ENCODE results near the gene PIEZO2. TPM values are rescaled to one million over a fixed set of nuclear protein-coding genes. Genes with fewer than 3 reads are reported as not detected.

The PIEZO2 gene
- total and polyA plus RNA-seq, 8 donors = 0.38 to 11.1 (median 3.0) TPM

- FAIRE-seq (no peak), ATAC-seq (no peak)
- TF ChIP-seq, protein P1, sequence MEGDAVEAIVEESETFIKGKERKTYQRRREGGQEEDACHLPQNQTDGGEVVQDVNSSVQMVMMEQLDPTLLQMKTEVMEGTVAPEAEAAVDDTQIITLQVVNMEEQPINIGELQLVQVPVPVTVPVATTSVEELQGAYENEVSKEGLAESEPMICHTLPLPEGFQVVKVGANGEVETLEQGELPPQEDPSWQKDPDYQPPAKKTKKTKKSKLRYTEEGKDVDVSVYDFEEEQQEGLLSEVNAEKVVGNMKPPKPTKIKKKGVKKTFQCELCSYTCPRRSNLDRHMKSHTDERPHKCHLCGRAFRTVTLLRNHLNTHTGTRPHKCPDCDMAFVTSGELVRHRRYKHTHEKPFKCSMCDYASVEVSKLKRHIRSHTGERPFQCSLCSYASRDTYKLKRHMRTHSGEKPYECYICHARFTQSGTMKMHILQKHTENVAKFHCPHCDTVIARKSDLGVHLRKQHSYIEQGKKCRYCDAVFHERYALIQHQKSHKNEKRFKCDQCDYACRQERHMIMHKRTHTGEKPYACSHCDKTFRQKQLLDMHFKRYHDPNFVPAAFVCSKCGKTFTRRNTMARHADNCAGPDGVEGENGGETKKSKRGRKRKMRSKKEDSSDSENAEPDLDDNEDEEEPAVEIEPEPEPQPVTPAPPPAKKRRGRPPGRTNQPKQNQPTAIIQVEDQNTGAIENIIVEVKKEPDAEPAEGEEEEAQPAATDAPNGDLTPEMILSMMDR (IDR thresholded peaks at IDR 0.05) = no peak
These were observed 249.9 kb downstream of the PIEZO2 start for GRCh38 chr18:10899481-10899880.

DNA sequence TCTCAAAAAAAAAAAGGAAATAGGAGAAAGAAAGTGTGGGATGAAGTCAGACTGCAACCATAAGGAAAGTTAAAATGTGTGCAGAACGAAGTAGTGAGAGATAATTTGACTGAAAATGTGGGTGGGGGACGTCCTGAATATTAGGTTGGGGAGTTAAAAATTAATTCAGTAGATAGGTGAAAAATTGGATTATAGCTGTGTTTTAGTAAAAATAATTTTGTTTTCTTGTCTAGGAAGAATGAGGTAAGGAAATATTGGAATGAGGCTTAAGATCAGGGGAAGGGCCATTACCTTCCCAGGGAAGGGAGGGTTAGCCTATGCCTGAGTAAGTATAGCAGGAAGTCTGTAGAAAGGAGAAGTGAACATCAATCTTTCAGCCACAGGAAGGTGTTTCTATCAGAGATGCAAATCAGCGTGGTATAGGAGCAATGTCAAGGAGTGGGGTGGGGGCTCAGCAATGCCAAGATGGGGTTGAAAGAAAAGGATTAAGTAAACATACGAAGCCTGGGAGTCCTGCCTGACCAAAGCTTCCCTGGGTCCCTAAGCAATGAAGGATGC is 250.9 kb downstream of the PIEZO2 start:
- H3K27ac ChIP-seq = no peak overlapping the region
- H3K9me3 ChIP-seq = no peaks in the 10 kb centered on the region
- 60 to 69% methylated on average over 4 of the region's 4 CpGs for WGBS, 2 donors
- H3K4me1 ChIP-seq = peaks cover 0 to 3% (median 0%) of the 10 kb centered on the region in 3 donors
- DNase-seq (no peak), FAIRE-seq (no peak), ATAC-seq (no peak)
- TF ChIP-seq, protein P1 (IDR thresholded peaks at IDR 0.05) = no peak
- H3K36me3 ChIP-seq = no peaks in the 10 kb centered on the region
- intact Hi-C loops (cut with DNase I) = no loop called here
- H3K27me3 ChIP-seq = no peaks in the 10 kb centered on the region
- no peak overlapping the region for H3K4me3 ChIP-seq

More at GRCh38 chr18:10899481-10899880, 249.9 kb downstream of the PIEZO2 start:
- H3K4me3 ChIP-seq = no peak overlapping the region
- intact Hi-C loops (cut with DNase I) = no loop called here
- no peaks in the 10 kb centered on the region for H3K27me3 ChIP-seq
- H3K36me3 ChIP-seq = no peaks in the 10 kb centered on the region
- DNase-seq = no peak
- no peak overlapping the region for H3K27ac ChIP-seq
- H3K4me1 ChIP-seq = peaks cover 0 to 3% (median 0%) of the 10 kb centered on the region in 3 donors
- H3K9me3 ChIP-seq = no peaks in the 10 kb centered on the region
- WGBS, 2 donors = 58 to 64% methylated on average over 1 of the region's 1 CpG

- Histone ChIP-seq H3K36me3 (no peaks in the 10 kb centered on the region), H3K27ac (no peak overlapping the region), H3K9me3 (no peaks in the 10 kb centered on the region), H3K27me3 (no peaks in the 10 kb centered on the region), H3K4me3 (no peak overlapping the region), H3K4me1 (peaks cover 0 to 3% (median 0%) of the 10 kb centered on the region in 3 donors)
- DNase-seq = no peak
- intact Hi-C loops (cut with DNase I) = no loop called here
- TF ChIP-seq, protein P1 (IDR thresholded peaks at IDR 0.05) = no peak
- WGBS, 2 donors = 79 to 83% methylated on average over 3 of the region's 3 CpGs
- FAIRE-seq = no peak
- no peak for ATAC-seq
These were observed 252.5 kb downstream of the PIEZO2 start for GRCh38 chr18:10896851-10897250.

GRCh38 chr18:10895976-10896375 is 253.4 kb downstream of the PIEZO2 start:
- intact Hi-C loops (cut with DNase I) = no loop called here
- Histone ChIP-seq H3K9me3 (no peaks in the 10 kb centered on the region), H3K4me3 (no peak overlapping the region), H3K4me1 (peaks cover 0 to 3% (median 0%) of the 10 kb centered on the region in 3 donors), H3K36me3 (no peaks in the 10 kb centered on the region), H3K27ac (no peak overlapping the region), H3K27me3 (no peaks in the 10 kb centered on the region)
- FAIRE-seq (no peak), DNase-seq (no peak), ATAC-seq (no peak)
- TF ChIP-seq, protein P1 (IDR thresholded peaks at IDR 0.05) = no peak
- WGBS, 2 donors = 61 to 63% methylated on average over 4 of the region's 4 CpGs

DNA sequence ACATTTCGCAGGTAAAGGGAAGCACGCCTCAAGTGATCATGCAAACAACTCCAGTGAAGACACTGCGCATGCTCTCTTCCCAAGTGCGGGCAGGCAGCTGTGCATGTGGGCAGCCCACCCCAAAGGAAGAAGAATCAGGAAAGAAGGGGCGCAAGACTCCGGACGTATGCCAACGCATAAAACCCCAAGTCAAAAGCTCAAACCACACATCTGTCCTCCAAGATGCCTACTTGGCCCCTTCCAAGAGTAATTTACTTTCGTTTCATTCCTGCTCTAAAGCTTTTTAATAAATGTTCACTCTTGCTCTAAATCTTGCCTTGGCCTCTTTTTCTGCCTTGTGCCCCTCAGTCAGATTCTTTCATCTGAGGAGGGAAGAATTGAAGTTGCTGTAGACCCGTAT is 254.9 kb downstream of the PIEZO2 start:
- 86% methylated on average over 10 of the region's 10 CpGs for WGBS, 2 donors
- FAIRE-seq = no peak
- Histone ChIP-seq H3K27ac (no peak overlapping the region), H3K36me3 (no peaks in the 10 kb centered on the region), H3K4me3 (no peak overlapping the region), H3K27me3 (no peaks in the 10 kb centered on the region), H3K9me3 (no peaks in the 10 kb centered on the region), H3K4me1 (no peaks in the 10 kb centered on the region)
- TF ChIP-seq, protein P1 (IDR thresholded peaks at IDR 0.05) = no peak
- ATAC-seq = no peak
- no peak for DNase-seq
- intact Hi-C loops (cut with DNase I) = no loop called here
